Aorta (tissue), 5 donors: ENCODE data around the gene HOMEZ. TPM values are rescaled to one million over a fixed set of nuclear protein-coding genes. Genes with fewer than 3 reads are reported as not detected.
A peak's percentile ranks its signal among the peaks of the same experiment; 100 is the strongest.
"Not testable (repeated sequence)": the region's sequence is repeated elsewhere in the genome, so short reads cannot be mapped to it uniquely, and the experiment has no call there.

Experiments used
- ATAC-seq: fragments of 200-7000 bp; cut with Tn5 transposase; one replicate; pipeline ENCODE4 v1.9.1; 2022; ENCODE audit warnings: moderate library complexity; ENCODE audit not compliant: low FRiP score
- DNase-seq, 2 donors: peaks; one replicate each; pipeline ENCODE4 v3.0.0-alpha.2; 2020
- H3K27ac ChIP-seq, 2 donors: one replicate each; pipeline ENCODE4 v1.5.1; 2013; ENCODE audit warnings: low read length in 2 of 2, mild to moderate bottlenecking in 2 of 2, moderate library complexity in 2 of 2, control low read depth in 1 of 2, inconsistent platforms in 1 of 2, low read depth in 1 of 2
- H3K27me3 ChIP-seq, 2 donors: one replicate each; pipeline ENCODE4 v1.6.1; 2013; ENCODE audit warnings: control low read depth in 1 of 2, low read length in 1 of 2, mild to moderate bottlenecking in 1 of 2, moderate library complexity in 1 of 2; ENCODE audit not compliant: insufficient read depth in 2 of 2, control insufficient read depth in 1 of 2
- H3K36me3 ChIP-seq, 2 donors: one replicate each; pipeline ENCODE4 v1.6.1; 2013; ENCODE audit warnings: control low read depth in 1 of 2, low read length in 1 of 2, mild to moderate bottlenecking in 1 of 2; ENCODE audit not compliant: insufficient read depth in 2 of 2, control insufficient read depth in 1 of 2
- H3K4me1 ChIP-seq, 2 donors: one replicate each; pipeline ENCODE4 v1.6.1; 2013; ENCODE audit warnings: low read length in 2 of 2, control low read depth in 1 of 2, mild to moderate bottlenecking in 1 of 2, moderate library complexity in 1 of 2; ENCODE audit not compliant: insufficient read depth in 2 of 2, control insufficient read depth in 1 of 2
- H3K4me3 ChIP-seq, 2 donors: one replicate each; pipeline ENCODE4 v1.5.1; 2013; ENCODE audit warnings: low read length in 2 of 2, control low read depth in 1 of 2, mild to moderate bottlenecking in 1 of 2
- H3K9me3 ChIP-seq: one replicate; pipeline ENCODE4 v1.6.1; 2013; ENCODE audit warnings: mild to moderate bottlenecking, low read length; ENCODE audit not compliant: control insufficient read depth
- WGBS, 2 donors: extraction: QIAGEN DNeasy Blood & Tissue Kit; methylation state at CpG; one replicate each; pipeline ENCODE4 v1.1.7; 2013; 5-methylcytosine and 5-hydroxymethylcytosine counted together
- intact Hi-C, 2 donors: fragments of 100-400 bp; cut with DNase I; formaldehyde crosslinking; loops; one replicate each; pipeline versions ENCODE4 v1.14.2 to v1.15.0; 2022
- polyA plus RNA-seq, 2 donors: library from polyadenylated mRNA; stranded (reverse); fragments of 200-250 nt; gene quantifications; one replicate each; pipeline ENCODE4 v1.2.3, GENCODE V29; 2013
- total RNA-seq, 2 donors: library from RNA; stranded (reverse); fragmentation: NEBNext Ultra II Directional; extraction: Animal tissue kit (Norgen Biotek cat#: 25700); gene quantifications; one replicate each; pipeline ENCODE4 v1.2.1, GENCODE V29; 2021
- donor health status: healthy with polysubstance abuse.
- donor health status: Bipolar disorder and iron deficiency.
- donor health status: DM: no; HTN: no; CAD: no.
- donor health status: DM: no; HTN: no; CAD: no.
- donor health status: DM: yes; HTN: yes; CAD: no.

HOMEZ gene
- total and polyA plus RNA-seq, 4 donors, result 1.9 to 10.6 (median 4.3) TPM

DNA sequence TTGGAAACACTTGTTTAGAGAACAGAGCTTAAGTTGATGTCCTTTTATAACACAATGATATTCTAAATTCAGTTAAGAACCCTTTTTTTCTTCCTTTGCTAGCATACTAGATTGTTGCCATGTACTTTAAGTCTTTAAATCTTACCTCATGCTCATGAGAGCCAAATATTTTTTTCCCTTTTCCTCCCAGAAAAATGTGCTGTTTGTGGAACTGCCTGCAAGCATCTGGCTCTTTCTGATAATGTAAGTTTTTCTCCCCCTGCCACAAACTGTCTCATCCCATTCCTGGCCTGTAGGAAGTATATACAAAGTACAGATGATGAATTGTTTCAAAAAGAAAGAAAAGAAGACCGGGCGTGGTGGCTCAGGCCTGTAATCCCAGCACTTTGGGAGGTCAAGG, 42.9 kb downstream of the HOMEZ start:
- intact Hi-C loops, result no loop called here
- 70 to 83% methylated on average over 2 of the region's 2 CpGs for WGBS, 2 donors

DNA sequence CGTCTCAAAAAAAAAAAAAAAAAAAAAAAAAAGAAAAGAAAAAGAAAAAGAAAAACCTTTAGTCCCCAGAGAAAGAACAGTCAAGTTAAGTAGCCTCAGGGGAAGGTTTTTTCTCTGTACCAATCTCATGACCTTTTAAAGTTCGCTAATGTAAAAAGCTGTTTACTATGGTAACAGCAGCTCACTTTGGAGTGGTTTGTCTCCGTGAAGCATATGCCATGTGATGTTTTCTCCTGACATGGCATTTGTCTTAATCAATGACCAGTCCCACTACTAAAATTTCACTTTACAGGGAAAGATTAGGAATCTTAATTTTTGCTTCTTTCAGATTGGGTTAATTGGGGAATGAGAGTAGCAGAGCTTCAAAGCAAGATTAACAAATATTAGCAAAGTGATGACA, 43.9 kb downstream of the HOMEZ start:
- DNase-seq, result no peak
- Histone ChIP-seq H3K4me1 (no peaks in the 10 kb centered on the region), H3K36me3 (no peaks in the 10 kb centered on the region), H3K27ac (no peak overlapping the region), H3K4me3 (no peak overlapping the region), H3K27me3 (no peaks in the 10 kb centered on the region), H3K9me3 (no peaks in the 10 kb centered on the region)
- intact Hi-C loops, result no loop called here
- no peak for ATAC-seq
- 53 to 68% methylated on average over 2 of the region's 3 CpGs for WGBS, 2 donors

More for the DNA sequence above, 42.9 kb downstream of the HOMEZ start:
- H3K4me3 ChIP-seq, result no peak overlapping the region
- ATAC-seq (no peak), DNase-seq (no peak)
- no peaks in the 10 kb centered on the region for H3K9me3 ChIP-seq
- no peak overlapping the region for H3K27ac ChIP-seq
- no peaks in the 10 kb centered on the region for H3K4me1 ChIP-seq
- no peaks in the 10 kb centered on the region for H3K36me3 ChIP-seq
- H3K27me3 ChIP-seq, result no peaks in the 10 kb centered on the region

DNA sequence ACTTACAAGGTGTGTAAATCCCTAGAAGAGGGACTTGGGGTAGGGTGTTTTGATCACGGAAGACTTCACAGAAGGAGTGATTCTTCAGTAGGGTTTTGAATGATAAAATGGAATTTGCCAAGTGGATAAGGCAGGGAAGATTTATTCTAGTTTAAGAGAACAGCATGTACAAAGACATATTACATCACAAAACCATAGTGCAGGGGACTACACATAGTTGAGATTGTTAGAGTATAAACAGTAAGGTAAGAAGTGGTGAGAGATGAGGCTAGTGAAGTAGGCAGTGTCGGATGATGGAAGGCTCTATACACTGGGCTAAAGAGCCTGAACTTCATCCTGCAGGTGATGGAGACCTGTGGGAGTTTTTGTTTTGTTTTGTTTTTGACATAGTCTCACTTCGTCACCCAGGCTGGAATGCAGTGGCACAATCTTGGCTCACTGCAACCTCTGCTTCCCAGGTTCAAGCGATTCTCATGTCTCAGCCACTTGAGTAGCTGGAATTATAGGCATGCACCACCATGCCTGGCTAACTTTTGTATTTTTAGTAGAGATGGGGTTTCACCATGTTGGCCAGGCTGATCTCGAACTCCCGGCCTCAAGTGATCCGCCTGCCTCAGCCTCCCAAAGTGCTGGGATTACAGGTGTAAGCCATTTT, 44.7 kb downstream of the HOMEZ start:
- WGBS, 2 donors, result 78 to 83% methylated on average over 7 of the region's 7 CpGs
- intact Hi-C loops, result not testable (repeated sequence)

DNA sequence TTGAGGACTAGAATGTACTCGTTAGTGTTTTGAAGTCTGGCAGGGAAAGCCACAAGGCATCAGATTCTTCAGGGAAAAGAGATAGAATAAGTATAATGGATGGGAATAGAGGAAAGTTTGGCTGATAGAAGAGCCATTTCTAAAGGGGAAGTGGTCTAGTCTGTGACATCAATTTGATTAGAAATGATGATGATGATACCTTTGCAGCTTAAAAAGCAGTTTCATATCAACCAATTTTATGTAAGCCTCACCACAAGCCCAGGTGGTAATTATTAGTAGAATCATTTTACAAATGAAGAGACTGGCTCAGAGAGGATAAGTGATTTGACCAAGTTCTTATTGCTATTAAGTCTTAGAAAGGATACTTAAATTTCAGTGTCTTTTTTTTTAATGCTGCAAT, 45.3 kb downstream of the HOMEZ start:
- intact Hi-C loops, result no loop called here
- no peak for DNase-seq
- Histone ChIP-seq H3K27ac (no peak overlapping the region), H3K4me3 (no peak overlapping the region), H3K9me3 (no peaks in the 10 kb centered on the region), H3K27me3 (no peaks in the 10 kb centered on the region), H3K4me1 (no peaks in the 10 kb centered on the region), H3K36me3 (no peaks in the 10 kb centered on the region)
- ATAC-seq, result no peak
- WGBS, 2 donors, result 81 to 90% methylated on average over 1 of the region's 1 CpG

More for the DNA sequence above, 44.7 kb downstream of the HOMEZ start:
- not testable (repeated sequence) for DNase-seq, H3K4me1 ChIP-seq, H3K9me3 ChIP-seq, H3K36me3 ChIP-seq, ATAC-seq, H3K27me3 ChIP-seq, H3K4me3 ChIP-seq, H3K27ac ChIP-seq

DNA sequence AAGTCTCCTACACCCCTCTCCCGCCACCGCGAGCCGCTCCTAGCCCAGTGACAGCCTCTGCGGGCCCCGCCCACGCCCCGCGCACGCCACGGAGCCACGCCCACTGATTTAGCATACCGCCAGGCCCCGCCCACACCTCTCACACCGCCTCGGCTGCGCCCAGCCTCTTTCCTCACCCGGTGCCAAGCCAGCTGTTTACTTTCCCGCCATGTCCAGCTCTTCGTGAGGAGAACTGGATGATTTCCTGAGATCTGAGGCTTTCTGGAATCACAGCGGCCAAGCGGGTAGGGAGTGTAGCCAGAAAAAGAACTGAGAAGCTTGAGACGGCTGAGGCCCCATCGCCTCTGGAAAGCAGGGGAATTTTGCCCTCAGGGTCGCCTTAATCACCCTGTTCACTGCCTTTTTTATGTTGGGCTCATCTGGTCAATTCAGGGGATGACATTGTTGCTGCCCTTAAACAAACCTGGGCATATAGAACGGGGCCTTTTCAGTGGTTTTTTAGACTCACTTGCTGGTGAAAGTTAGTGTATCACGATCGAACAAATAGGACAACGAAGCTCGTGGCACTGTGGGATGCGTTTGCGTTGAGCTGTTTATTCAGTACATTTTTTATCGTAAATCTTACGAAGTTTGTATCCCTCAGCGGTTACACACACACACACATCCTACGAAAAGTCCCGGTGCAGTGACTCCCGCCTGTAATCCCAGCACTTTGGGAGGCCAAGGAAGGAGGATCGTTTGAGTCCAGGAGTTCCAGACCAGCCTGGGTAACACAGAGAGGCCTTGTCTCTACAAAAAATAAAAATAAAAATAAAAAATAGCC, 47.9 kb downstream of the HOMEZ start, which contains the start of gene RNF212B:
Gene RNF212B, plus strand, starts transcription at position 165 of the 823 bp plus-strand sequence. CDS start 2,410 bp downstream, outside the sequence.
- Histone ChIP-seq H3K4me1 (no peaks in the 10 kb centered on the region), H3K4me3 (no peak within 1 kb of the TSS), H3K27ac (no peak within 1 kb of the TSS), H3K27me3 (no peaks in the 10 kb centered on the region), H3K9me3 (no peaks in the 10 kb centered on the region), H3K36me3 (no peaks in the 10 kb centered on the region)
- ATAC-seq, result peak; percentile 98
- intact Hi-C loops, result no loop called here
- peak; percentile 91 to 97 for DNase-seq
- WGBS, 2 donors, result 27 to 28% methylated on average over 39 of the region's 39 CpGs

DNA sequence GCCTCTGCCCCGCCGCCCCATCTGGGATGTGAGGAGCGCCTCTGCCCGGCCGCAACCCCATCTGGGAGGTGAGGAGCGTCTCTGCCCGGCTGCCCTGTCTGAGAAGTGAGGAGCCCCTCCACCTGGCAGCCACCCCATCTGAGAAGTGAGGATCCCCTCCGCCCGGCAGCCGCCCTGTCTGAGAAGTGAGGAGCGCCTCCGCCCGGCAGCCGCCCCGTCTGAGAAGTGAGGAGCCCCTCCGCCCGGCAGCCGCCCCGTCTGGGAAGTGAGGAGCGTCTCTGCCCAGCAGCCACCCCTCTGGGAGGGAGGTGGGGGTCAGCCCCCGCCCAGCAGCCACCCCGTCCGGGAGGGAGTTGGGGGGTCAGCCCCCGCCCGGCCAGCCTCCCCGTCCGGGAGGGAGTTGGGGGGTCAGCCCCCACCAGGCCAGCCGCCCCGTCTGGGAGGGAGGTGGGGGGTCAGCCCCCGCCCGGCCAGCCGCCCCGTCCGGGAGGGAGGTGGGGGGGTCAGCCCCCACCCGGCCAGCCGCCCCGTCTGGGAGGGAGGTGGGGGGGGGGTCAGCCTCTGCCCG, 53.6 kb downstream of the HOMEZ start:
- ATAC-seq, H3K27ac ChIP-seq, H3K4me3 ChIP-seq, intact Hi-C loops, H3K4me1 ChIP-seq, H3K27me3 ChIP-seq, H3K9me3 ChIP-seq, DNase-seq, H3K36me3 ChIP-seq: not testable (repeated sequence)
- 93 to 95% methylated on average over 20 to 38 of the region's 38 CpGs for WGBS, 2 donors

DNA sequence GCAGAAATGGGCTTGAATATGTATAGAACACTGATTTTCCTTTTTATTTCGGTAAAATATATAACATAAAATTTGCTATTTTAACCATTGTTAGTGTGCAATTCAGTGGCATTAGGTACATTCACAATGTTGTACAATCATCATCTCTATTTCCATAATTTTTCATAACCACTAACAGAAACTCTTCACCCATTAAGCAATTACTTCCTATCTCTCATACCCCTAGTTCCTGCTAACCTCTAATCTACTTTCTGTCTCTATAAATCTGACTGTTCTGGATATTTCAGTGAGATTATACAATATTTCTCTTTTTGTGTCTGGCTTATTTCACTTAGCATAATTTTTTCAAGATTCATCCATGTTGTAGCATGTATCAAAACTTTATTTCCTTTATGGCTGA, 57.1 kb downstream of the HOMEZ start:
- 77 to 79% methylated on average over 1 of the region's 1 CpG for WGBS, 2 donors
- Histone ChIP-seq H3K9me3 (no peaks in the 10 kb centered on the region), H3K27me3 (no peaks in the 10 kb centered on the region), H3K4me3 (no peak overlapping the region), H3K27ac (no peak overlapping the region), H3K4me1 (no peaks in the 10 kb centered on the region), H3K36me3 (no peaks in the 10 kb centered on the region)
- intact Hi-C loops, result no loop called here
- no peak for ATAC-seq
- no peak for DNase-seq

- Histone ChIP-seq H3K27ac (no peak overlapping the region), H3K9me3 (no peaks in the 10 kb centered on the region), H3K27me3 (no peaks in the 10 kb centered on the region), H3K4me1 (no peaks in the 10 kb centered on the region), H3K4me3 (no peak overlapping the region), H3K36me3 (no peaks in the 10 kb centered on the region)
- ATAC-seq (no peak), DNase-seq (no peak)
- intact Hi-C loops, result no loop called here
- 53 to 68% methylated on average over 4 of the region's 4 CpGs for WGBS, 2 donors
Observed at GRCh38 chr14:23227566-23227965, 58.4 kb downstream of the HOMEZ start.
